HCT116 (cell line): Measurements from ENCODE around the gene RNF31. TPM values are rescaled to one million over a fixed set of nuclear protein-coding genes. Genes with fewer than 3 reads are reported as not detected.

Experiments used
- ATAC-seq: fragments of 200-7000 bp; cut with Tn5 transposase; 2 replicates; pipeline ENCODE4 v1.9.1; 2020; ENCODE audit warnings: mild to moderate bottlenecking, moderate library complexity
- BruUV-seq: library from RNA; stranded (reverse); fragments of 400-500 nt; replicated peaks from 2 replicates; lab custom pipeline; 2021; lab: Mats Ljungman, UMichigan
- CTCF ChIA-PET: fragments of 300-600 bp; sonication (Branson Sonifier 250); formaldehyde crosslinking; loops from one replicate; lab custom pipeline; 2021; ENCODE audit warnings: antibody characterized with exemption; lab: Charles Lee
- POLR2A ChIA-PET: fragments of 300-600, 350-600 bp; sonication (Branson Sonifier 250); formaldehyde crosslinking; loops from one replicate; lab custom pipeline; 2021; ENCODE audit warnings: antibody characterized with exemption; lab: Charles Lee
- RAD21 ChIA-PET, 2 experiments: fragments of 300-600 bp; sonication (Branson Sonifier 250); formaldehyde crosslinking; loops; one replicate each; lab custom pipeline; 2023; ENCODE audit warnings: low total read pairs in 2 of 2; ENCODE audit not compliant: uncharacterized antibody in 2 of 2, unreplicated experiment in 2 of 2, low non-redundant PET in 1 of 2; lab: Charles Lee
- DNase-seq: peaks from one replicate; pipeline ENCODE4 v3.0.0-alpha.2; 2010; ENCODE audit warnings: low read depth, low spot score
- H2AFZ ChIP-seq: fragments of 200-600 bp; shearing (Covaris generic), sonication (generic); 2 replicates; pipeline ENCODE4 v1.6.1; 2017; ENCODE audit warnings: low read depth, mixed run types, mixed read lengths, antibody characterized with exemption, low read length; ENCODE audit not compliant: poor library complexity, severe bottlenecking
- H3K27ac ChIP-seq: 2 replicates; pipeline ENCODE4 v1.5.1; 2012; ENCODE audit warnings: low read depth, low read length
- H3K27me3 ChIP-seq: fragments of 200-600 bp; sonication (generic); 2 replicates; pipeline ENCODE4 v1.6.1; 2016; ENCODE audit warnings: mixed run types, low read length, mixed read lengths; ENCODE audit not compliant: insufficient read depth
- H3K36me3 ChIP-seq, 2 experiments: fragments of 200-500 bp in 1 of 2; fragments of 200-600 bp in 1 of 2; sonication (Bioruptor generic) in 1 of 2; sonication (generic) in 1 of 2; 2 replicates each; pipeline versions ENCODE4 v1.5.1 to v1.6.1; 2014 to 2016; ENCODE audit warnings: low read length in 2 of 2, inconsistent platforms in 1 of 2, mixed read lengths in 1 of 2, mixed run types in 1 of 2; ENCODE audit not compliant: insufficient read depth in 2 of 2, control insufficient read depth in 1 of 2
- H3K4me1 ChIP-seq, 2 experiments: fragments of 200-600 bp in 1 of 2; sonication (generic) in 1 of 2; 2 replicates each; pipeline versions ENCODE4 v1.5.1 to v1.6.1; 2012 to 2017; ENCODE audit warnings: low read length in 2 of 2, inconsistent platforms in 1 of 2, mild to moderate bottlenecking in 1 of 2, mixed read lengths in 1 of 2, mixed run types in 1 of 2, moderate library complexity in 1 of 2; ENCODE audit not compliant: insufficient read depth in 2 of 2, control insufficient read depth in 1 of 2
- H3K4me2 ChIP-seq: fragments of 200-600 bp; sonication (generic); 2 replicates; pipeline ENCODE4 v1.6.1; 2017; ENCODE audit warnings: mixed run types, low read length, mixed read lengths
- H3K4me3 ChIP-seq, 2 experiments: fragments of 200-600 bp in 1 of 2; sonication (generic) in 1 of 2; replicated peaks in 1 of 2; 2 replicates each; pipeline ENCODE4 v1.5.1; 2011 to 2016; ENCODE audit warnings: low read length in 2 of 2, control low read depth in 1 of 2, low read depth in 1 of 2, mild to moderate bottlenecking in 1 of 2, mixed read lengths in 1 of 2, mixed run types in 1 of 2
- H3K79me2 ChIP-seq: fragments of 200-600 bp; sonication (generic); 2 replicates; pipeline ENCODE4 v1.6.1; 2017; ENCODE audit warnings: mild to moderate bottlenecking, mixed run types, low read length, moderate library complexity, mixed read lengths; ENCODE audit not compliant: insufficient read depth
- H3K9ac ChIP-seq: fragments of 200-600 bp; sonication (generic); 2 replicates; pipeline ENCODE4 v1.6.1; 2016; ENCODE audit warnings: low read length, mixed read lengths
- H3K9me2 ChIP-seq: fragments of 200-600 bp; sonication (generic), shearing (Covaris generic); 2 replicates; pipeline ENCODE4 v1.6.1; 2017; ENCODE audit warnings: mixed run types, mild to moderate bottlenecking, moderate library complexity; ENCODE audit not compliant: insufficient read depth
- H3K9me3 ChIP-seq, 2 experiments: fragments of 200-500 bp in 1 of 2; fragments of 200-600 bp in 1 of 2; sonication (Bioruptor generic) in 1 of 2; sonication (generic) in 1 of 2; 2 replicates each; pipeline ENCODE4 v1.6.1; 2014 to 2017; ENCODE audit warnings: low read length in 2 of 2, mixed read lengths in 2 of 2, inconsistent platforms in 1 of 2, low read depth in 1 of 2, mild to moderate bottlenecking in 1 of 2, mixed run types in 1 of 2, moderate library complexity in 1 of 2; ENCODE audit not compliant: control insufficient read depth in 1 of 2, insufficient read depth in 1 of 2
- H4K20me1 ChIP-seq: fragments of 200-600 bp; sonication (generic), shearing (Covaris generic); 2 replicates; pipeline ENCODE4 v1.6.1; 2017; ENCODE audit warnings: mixed run types, mild to moderate bottlenecking, moderate library complexity; ENCODE audit not compliant: insufficient read depth
- EZH2 ChIP-seq: fragments of 200-600 bp; sonication (generic); IDR thresholded peaks from 2 replicates; pipeline ENCODE4 v1.6.1; 2017; ENCODE audit warnings: antibody characterized with exemption, mixed run types
- SP1 ChIP-seq: IDR thresholded peaks from 2 replicates; pipeline ENCODE4 v1.6.1; 2012; ENCODE audit warnings: low read depth
- ZFX ChIP-seq: fragments of 450-650 bp; IDR thresholded peaks from 2 replicates; pipeline ENCODE4 v1.6.1; 2017
- intact Hi-C: fragments of 100-400 bp; cut with micrococcal nuclease; formaldehyde crosslinking; loops from 2 replicates; pipeline ENCODE4 v1.10.0; 2022
- total RNA-seq: library from RNA; stranded (reverse); gene quantifications from one replicate; pipeline ENCODE4 v1.2.1, GENCODE V29; 2021; ENCODE audit not compliant: unreplicated experiment

Gene RNF31
- total RNA-seq, 1 experiment from 2014 or later, result 78.0 TPM

DNA sequence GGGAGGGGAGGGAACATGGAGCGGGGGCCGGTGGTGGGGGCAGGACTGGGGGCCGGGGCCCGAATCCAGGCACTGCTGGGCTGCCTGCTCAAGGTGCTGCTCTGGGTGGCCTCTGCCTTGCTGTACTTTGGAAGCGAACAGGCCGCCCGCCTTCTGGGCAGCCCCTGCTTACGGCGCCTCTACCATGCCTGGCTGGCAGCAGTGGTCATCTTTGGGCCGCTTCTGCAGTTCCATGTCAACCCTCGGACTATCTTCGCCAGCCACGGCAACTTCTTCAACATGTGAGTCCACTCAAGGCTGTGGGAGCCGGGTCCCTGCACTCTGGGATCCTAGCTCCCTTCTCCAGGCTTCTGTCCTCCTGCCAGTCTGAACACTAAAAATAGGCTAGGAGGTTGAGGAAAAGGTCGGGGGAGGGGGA, 15.7 kb upstream of the RNF31 start:
- ChIA-PET RAD21 (no interaction called here), POLR2A (interaction anchor here (3.0 kb wide), 1 partner anchor 17 kb away, joined by 8 read pairs; the partner anchor contains the start of genes DCAF11 and NRL), CTCF (no interaction called here)
- no peak overlapping the region for H2AFZ ChIP-seq
- H3K79me2 ChIP-seq, result peaks cover 1% of the 10 kb centered on the region; the same call in 1 of the 2 replicates
- no TSS peak for BruUV-seq
- H3K36me3 ChIP-seq, result no peaks in the 10 kb centered on the region
- no peak overlapping the region for H3K27ac ChIP-seq
- no peak for ATAC-seq
- no peaks in the 10 kb centered on the region for H4K20me1 ChIP-seq
- H3K9ac ChIP-seq, result no peak overlapping the region
- H3K4me1 ChIP-seq, result peaks cover 7 to 9% of the 10 kb centered on the region in 2 experiments; a peak in 3 of 4 replicates
- H3K9me3 ChIP-seq, result no peaks in the 10 kb centered on the region
- DNase-seq, result no peak
- no peak overlapping the region for H3K4me3 ChIP-seq
- no peaks in the 10 kb centered on the region for H3K27me3 ChIP-seq
- intact Hi-C loops, result no loop called here
- H3K4me2 ChIP-seq, result no peak overlapping the region
- no peaks in the 10 kb centered on the region for H3K9me2 ChIP-seq
- TF ChIP-seq EZH2, result no peak
- no peak for TF ChIP-seq ZFX

DNA sequence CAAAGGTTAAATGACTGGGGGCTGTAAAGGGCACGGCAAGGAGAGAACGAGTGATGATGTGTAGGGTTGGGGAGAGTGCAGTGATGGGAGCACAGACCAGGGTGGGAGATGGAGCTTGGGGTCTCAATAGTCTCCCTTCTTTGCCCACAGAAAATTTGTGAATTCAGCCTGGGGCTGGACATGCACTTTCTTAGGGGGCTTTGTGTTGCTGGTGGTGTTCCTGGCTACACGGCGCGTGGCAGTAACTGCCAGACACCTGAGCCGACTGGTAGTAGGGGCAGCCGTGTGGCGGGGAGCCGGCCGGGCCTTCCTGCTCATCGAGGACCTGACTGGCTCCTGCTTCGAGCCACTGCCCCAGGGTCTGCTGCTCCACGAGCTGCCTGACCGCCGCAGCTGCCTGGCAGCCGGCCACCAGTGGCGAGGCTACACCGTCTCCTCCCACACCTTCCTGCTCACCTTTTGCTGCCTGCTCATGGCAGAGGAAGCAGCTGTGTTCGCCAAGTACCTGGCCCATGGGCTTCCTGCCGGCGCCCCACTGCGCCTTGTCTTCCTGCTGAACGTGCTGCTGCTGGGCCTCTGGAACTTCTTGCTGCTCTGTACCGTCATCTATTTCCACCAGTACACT, 15.1 kb upstream of the RNF31 start:
- intact Hi-C loops, result no loop called here
- Histone ChIP-seq H3K36me3 (no peaks in the 10 kb centered on the region), H2AFZ (no peak overlapping the region), H3K79me2 (peaks cover 3% of the 10 kb centered on the region; the same call in 1 of the 2 replicates), H3K9ac (no peak overlapping the region), H3K27me3 (no peaks in the 10 kb centered on the region), H3K9me2 (no peaks in the 10 kb centered on the region), H3K4me2 (no peak overlapping the region), H4K20me1 (no peaks in the 10 kb centered on the region), H3K27ac (no peak overlapping the region), H3K4me1 (peaks cover 9 to 15% of the 10 kb centered on the region in 2 experiments; a peak in 3 of 4 replicates), H3K4me3 (no peak overlapping the region), H3K9me3 (no peaks in the 10 kb centered on the region)
- DNase-seq (no peak), ATAC-seq (no peak)
- POLR2A ChIA-PET, result no interaction called here
- TF ChIP-seq SP1, result no peak
- CTCF ChIA-PET, result no interaction called here
- no TSS peak for BruUV-seq
- RAD21 ChIA-PET, result no interaction called here
